SH-SY5Y (cell line): ENCODE data around the gene ADM2.

Experiments used
- GATA2 ChIP-seq: IDR thresholded peaks from 2 replicates; pipeline ENCODE4 v1.6.1; 2011; ENCODE audit warnings: mild to moderate bottlenecking, low read depth, low read length
- GATA3 ChIP-seq: IDR thresholded peaks from 2 replicates; pipeline ENCODE4 v1.6.1; 2011; ENCODE audit warnings: low read depth, mild to moderate bottlenecking, low read length, moderate library complexity

The ADM2 gene

GRCh38 chr22:50530877-50531545 lies 49.7 kb downstream of the ADM2 start:
- TF ChIP-seq GATA2 (no peak), GATA3 (no peak)

- no peak for TF ChIP-seq GATA3
- TF ChIP-seq GATA2 = no peak
Measured at GRCh38 chr22:50531546-50531961, 50.2 kb downstream of the ADM2 start.

- TF ChIP-seq GATA2 = no peak
- TF ChIP-seq GATA3 = no peak
Measured at GRCh38 chr22:50531962-50532674, 50.8 kb downstream of the ADM2 start.

GRCh38 chr22:50532824-50533796 lies 51.8 kb downstream of the ADM2 start:
- TF ChIP-seq GATA3 (no peak), GATA2 (no peak)

- no peak for TF ChIP-seq GATA3
- TF ChIP-seq GATA2 = no peak
Measured at GRCh38 chr22:50535113-50535512, 53.8 kb downstream of the ADM2 start.
